Activated CD4-positive, alpha-beta T cell treated with anti-CD3 and anti-CD28 coated beads, Interleukin-10, Interleukin-2, amounts not matched to agents 100 ng/mL and 50 ng/mL, durations not matched to agents 16 hours and 8 hours (primary cell): ENCODE data around the gene ST6GALNAC2.

Experiments
- DNase-seq: peaks from one replicate; pipeline ENCODE4 v3.0.0-alpha.2; 2020

Gene ST6GALNAC2

GRCh38 chr17:76599694-76600460 is 14.2 kb upstream of the ST6GALNAC2 start:
- no peak for DNase-seq

GRCh38 chr17:76598004-76598439 is 12.4 kb upstream of the ST6GALNAC2 start:
- no peak for DNase-seq

- DNase-seq = no peak
These were observed 11.7 kb upstream of the ST6GALNAC2 start for GRCh38 chr17:76597156-76598003.

- DNase-seq = no peak
These were observed 9.0 kb upstream of the ST6GALNAC2 start for GRCh38 chr17:76594690-76595089.

GRCh38 chr17:76593959-76594358 is 8.3 kb upstream of the ST6GALNAC2 start:
- DNase-seq = no peak

GRCh38 chr17:76593384-76593826 is 7.7 kb upstream of the ST6GALNAC2 start:
- DNase-seq = no peak

GRCh38 chr17:76588182-76588581 is 2.5 kb upstream of the ST6GALNAC2 start:
- no peak for DNase-seq

- DNase-seq = no peak
These were observed 1.3 kb upstream of the ST6GALNAC2 start for GRCh38 chr17:76586741-76587487.

GRCh38 chr17:76585033-76585648 is 519 bp downstream of the ST6GALNAC2 start:
- DNase-seq = no peak

GRCh38 chr17:76584427-76585032 is 1.1 kb downstream of the ST6GALNAC2 start:
- no peak for DNase-seq

- no peak for DNase-seq
These were observed 3.0 kb downstream of the ST6GALNAC2 start for GRCh38 chr17:76582660-76583059.

GRCh38 chr17:76581515-76581914 is 4.1 kb downstream of the ST6GALNAC2 start:
- DNase-seq = no peak

GRCh38 chr17:76579281-76579680 is 6.4 kb downstream of the ST6GALNAC2 start:
- no peak for DNase-seq

GRCh38 chr17:76578376-76578775 is 7.3 kb downstream of the ST6GALNAC2 start:
- DNase-seq = no peak

- no peak for DNase-seq
These were observed 7.8 kb downstream of the ST6GALNAC2 start for GRCh38 chr17:76577876-76578275.

GRCh38 chr17:76576189-76576588 is 9.5 kb downstream of the ST6GALNAC2 start:
- DNase-seq = no peak

- no peak for DNase-seq
These were observed 10.1 kb downstream of the ST6GALNAC2 start for GRCh38 chr17:76575570-76575969.

- no peak for DNase-seq
These were observed 11.5 kb downstream of the ST6GALNAC2 start for GRCh38 chr17:76574166-76574565.

- no peak for DNase-seq
These were observed 12.6 kb downstream of the ST6GALNAC2 start for GRCh38 chr17:76573096-76573495.

- DNase-seq = no peak
These were observed 13.3 kb downstream of the ST6GALNAC2 start for GRCh38 chr17:76572201-76572910.

- DNase-seq = no peak
These were observed 14.7 kb downstream of the ST6GALNAC2 start for GRCh38 chr17:76570877-76571471.
